SU-DHL-6 (cell line): ENCODE data around the gene PDE4D.

Experiments used
- EZH2phosphoT487 ChIP-seq: fragments of 200-600 bp; sonication (generic), shearing (Covaris generic); conservative IDR thresholded peaks from 2 replicates; pipeline ENCODE4 v1.6.1; 2018; ENCODE audit warnings: mild to moderate bottlenecking, antibody characterized with exemption, low read length, moderate library complexity, mixed read lengths
- TF ChIP-seq, protein P1 (sequence below): fragments of 200-600 bp; sonication (generic); IDR thresholded peaks from one replicate; pipeline ENCODE4 v1.5.1; 2017; ENCODE audit warnings: antibody characterized with exemption, mild to moderate bottlenecking, low read length, moderate library complexity; ENCODE audit not compliant: insufficient read depth, poor library complexity, severe bottlenecking

GRCh38 chr5:59887274-59887673 is 6.3 kb downstream of the PDE4D start:
- TF ChIP-seq, protein P1, sequence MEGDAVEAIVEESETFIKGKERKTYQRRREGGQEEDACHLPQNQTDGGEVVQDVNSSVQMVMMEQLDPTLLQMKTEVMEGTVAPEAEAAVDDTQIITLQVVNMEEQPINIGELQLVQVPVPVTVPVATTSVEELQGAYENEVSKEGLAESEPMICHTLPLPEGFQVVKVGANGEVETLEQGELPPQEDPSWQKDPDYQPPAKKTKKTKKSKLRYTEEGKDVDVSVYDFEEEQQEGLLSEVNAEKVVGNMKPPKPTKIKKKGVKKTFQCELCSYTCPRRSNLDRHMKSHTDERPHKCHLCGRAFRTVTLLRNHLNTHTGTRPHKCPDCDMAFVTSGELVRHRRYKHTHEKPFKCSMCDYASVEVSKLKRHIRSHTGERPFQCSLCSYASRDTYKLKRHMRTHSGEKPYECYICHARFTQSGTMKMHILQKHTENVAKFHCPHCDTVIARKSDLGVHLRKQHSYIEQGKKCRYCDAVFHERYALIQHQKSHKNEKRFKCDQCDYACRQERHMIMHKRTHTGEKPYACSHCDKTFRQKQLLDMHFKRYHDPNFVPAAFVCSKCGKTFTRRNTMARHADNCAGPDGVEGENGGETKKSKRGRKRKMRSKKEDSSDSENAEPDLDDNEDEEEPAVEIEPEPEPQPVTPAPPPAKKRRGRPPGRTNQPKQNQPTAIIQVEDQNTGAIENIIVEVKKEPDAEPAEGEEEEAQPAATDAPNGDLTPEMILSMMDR, result no peak
- TF ChIP-seq EZH2phosphoT487, result no peak
